ENCODE data around the gene IGLL5.

IGLL5 gene

DNA sequence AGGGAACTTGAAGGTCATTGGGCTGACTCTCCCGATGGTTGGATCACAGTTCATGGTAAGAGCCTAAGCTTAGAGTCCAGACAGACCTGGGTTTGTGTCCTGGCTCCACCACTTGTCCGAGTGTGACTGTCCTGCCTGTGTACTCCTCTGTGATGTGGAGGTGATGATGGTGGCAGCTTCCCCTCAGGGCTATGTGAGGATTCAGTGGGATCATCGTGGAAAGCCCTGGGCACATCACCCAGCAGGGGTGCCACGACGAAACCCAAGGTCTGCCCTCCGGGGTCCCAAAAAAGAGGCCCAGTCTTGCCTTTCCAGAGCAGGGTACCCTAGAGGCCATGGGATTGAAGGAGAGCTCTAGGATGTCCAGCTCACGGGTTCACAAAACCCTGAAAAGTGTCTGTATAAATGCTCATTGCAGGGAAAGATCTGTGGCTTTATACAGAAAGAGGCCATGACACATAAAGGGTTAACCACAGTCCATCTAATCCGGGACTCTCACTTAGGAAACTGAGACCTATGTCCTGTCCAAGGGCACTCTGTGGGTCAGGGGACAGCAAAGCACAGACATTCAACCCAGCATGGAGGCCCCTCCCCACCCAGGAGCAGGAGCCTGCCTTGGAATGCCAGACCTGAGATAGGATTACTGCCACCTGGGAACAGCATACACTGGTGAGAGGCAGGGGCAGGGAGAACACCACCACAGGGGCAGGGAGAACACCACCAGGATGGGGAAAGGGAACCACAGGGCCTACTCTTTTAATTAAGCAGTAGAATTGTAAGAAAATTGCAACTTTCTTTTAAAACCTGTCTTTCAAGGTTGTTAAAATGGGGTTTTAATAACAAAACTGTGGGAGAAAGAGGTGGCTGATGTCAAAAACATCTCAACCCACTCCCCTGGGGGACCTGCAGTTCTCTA is 51.3 kb downstream of the IGLL5 start:
- no peak for DNase-seq (ENCODE audit: low read depth, low spot score)

- no peak for DNase-seq (ENCODE audit: low read depth, low spot score)
These were observed 52.2 kb downstream of the IGLL5 start for GRCh38 chr22:22939588-22940368.

DNA sequence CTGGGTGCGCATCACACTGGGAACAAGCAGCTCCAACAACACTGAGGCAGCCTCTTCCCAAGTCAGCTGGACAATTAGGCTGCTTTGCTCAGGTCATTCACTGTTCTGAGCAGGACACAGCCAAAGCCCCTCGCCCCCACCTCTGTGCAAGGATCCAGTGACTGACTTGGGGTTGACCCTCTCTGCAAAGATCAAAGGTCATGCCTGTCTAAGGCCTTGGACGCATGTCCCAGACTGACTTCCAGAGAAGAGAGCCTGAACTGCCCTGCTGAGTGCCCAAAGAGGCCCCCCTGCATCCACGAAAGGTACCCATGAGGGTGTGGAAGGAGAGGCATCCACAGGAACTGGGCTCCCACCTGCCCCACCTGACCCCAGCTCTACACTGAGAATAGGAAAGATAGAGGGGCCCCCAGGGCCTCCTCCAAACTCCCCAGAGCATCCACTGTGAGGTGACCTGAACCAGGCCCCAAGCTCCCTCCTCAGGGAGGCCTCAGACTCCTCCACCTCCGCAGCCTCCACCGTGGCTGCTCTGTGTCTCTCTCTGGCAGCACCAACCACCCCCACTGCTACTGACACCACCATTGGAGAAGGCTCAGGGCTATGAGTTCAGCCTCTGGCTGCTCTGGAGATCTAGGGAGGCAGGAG is 53.5 kb downstream of the IGLL5 start:
- DNase-seq (ENCODE audit: low read depth, low spot score): no peak

GRCh38 chr22:22941831-22942510 is 54.4 kb downstream of the IGLL5 start:
- DNase-seq (ENCODE audit: low read depth, low spot score): no peak

DNA sequence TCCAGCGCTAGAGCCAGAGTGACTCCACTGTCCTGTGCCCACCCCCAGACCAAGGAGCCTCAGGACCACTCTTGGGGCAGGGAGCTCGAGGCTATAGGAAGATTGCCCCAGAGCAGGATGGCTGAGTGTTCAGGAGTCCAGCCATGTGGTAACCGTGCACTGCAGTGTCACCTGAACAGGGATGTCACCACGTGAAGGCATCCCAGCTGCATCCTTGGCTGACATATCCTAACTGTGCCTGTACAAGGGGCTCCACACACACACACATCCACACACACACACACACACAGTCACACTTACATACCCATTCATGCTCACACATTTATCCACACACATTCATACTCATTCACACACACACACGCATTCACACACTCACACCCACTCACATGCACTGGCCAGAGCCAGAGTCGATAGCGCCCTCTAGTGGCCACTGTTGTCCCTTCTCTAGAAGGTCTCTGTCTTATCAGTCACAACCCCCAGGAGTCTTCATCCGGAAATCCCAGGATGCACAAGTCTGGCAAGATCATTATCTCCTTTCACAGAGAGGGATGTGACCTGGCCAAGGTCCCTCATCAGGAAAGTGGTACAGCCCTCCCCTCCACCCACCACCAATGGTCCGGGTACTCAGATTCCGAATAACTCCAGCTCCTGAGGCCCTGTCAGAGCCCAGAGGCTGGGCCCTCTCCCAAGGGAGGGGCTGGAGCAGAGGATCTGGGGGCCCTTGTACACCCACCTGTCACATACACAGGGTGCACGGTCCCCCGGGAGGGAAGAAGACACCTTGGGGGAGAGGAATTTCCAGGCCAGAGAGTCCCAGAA is 55.1 kb downstream of the IGLL5 start:
- peak; percentile 77 for DNase-seq (ENCODE audit: low read depth, low spot score)

- DNase-seq (ENCODE audit: low read depth, low spot score): no peak
These were observed 56.1 kb downstream of the IGLL5 start for GRCh38 chr22:22943521-22944267.

DNA sequence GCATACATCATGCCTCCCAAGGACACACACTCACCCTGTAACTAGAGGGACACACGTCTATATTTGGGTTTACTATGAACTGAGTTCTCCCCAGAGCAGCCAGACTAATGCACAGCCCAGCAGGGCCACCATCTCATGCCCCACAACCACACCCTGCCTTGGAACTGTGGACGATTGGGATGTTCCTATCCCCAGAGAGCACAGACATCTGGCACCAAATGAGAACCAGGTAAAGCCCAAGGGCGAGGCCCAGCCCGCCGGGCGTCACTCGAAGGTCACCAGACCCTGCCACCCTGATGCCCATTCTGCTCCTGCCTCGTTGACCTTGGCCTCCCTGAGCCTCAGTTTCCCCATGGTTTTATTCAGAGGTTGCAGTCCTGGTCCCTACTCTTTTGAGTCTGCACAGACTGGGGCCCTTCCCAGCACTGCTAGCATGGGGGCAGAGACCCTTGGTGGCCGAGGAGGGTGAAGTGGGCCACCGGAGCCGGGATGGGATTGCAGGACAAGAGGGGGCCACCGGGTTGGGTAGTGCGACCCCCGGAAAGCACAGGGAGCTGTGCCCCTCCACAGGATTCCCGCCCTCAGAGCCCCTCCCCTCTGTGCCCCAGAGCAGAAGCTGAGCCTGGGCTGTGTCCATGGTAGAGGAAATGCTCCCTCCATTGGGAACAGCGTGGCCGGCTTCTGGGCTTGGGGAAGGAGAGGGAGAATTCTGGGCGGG is 56.8 kb downstream of the IGLL5 start:
- no peak for DNase-seq (ENCODE audit: low read depth, low spot score)

DNA sequence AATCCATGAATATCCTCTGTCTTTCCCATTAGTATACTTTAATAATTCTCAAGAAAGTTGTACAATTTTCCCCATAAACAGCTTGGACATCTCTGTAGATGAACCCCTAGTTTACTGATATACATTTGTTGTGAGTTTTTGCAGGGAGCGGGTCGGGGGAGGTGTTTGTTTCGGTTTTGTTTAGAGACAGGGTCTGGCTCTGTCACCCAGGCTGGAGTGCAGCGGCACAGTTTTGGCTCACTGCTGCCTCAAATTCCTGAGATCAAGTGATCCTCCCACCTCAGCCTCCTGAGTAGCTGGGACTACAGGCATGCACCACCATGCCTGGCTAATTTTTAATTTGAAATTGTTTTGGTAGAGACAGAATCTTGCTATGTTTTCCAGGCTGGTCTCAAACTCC is 57.6 kb downstream of the IGLL5 start:
- DNase-seq (ENCODE audit: low read depth, low spot score): peak; percentile 0
